DOHH2 (cell line): ENCODE measurements around the gene FAM234A.

Experiments
- EZH2phosphoT487 ChIP-seq: fragments of 200-600 bp; sonication (generic); IDR thresholded peaks from 2 replicates; pipeline ENCODE4 v1.6.1; 2017; ENCODE audit warnings: borderline replicate concordance, mild to moderate bottlenecking, antibody characterized with exemption, low read length, moderate library complexity, mixed read lengths
- TF ChIP-seq, protein P1 (sequence below): fragments of 200-600 bp; sonication (generic); IDR thresholded peaks from one replicate; pipeline ENCODE4 v1.5.1; 2014; ENCODE audit warnings: antibody characterized with exemption, mild to moderate bottlenecking, low read depth, low read length; ENCODE audit not compliant: poor library complexity, severe bottlenecking

- TF ChIP-seq, protein P1, sequence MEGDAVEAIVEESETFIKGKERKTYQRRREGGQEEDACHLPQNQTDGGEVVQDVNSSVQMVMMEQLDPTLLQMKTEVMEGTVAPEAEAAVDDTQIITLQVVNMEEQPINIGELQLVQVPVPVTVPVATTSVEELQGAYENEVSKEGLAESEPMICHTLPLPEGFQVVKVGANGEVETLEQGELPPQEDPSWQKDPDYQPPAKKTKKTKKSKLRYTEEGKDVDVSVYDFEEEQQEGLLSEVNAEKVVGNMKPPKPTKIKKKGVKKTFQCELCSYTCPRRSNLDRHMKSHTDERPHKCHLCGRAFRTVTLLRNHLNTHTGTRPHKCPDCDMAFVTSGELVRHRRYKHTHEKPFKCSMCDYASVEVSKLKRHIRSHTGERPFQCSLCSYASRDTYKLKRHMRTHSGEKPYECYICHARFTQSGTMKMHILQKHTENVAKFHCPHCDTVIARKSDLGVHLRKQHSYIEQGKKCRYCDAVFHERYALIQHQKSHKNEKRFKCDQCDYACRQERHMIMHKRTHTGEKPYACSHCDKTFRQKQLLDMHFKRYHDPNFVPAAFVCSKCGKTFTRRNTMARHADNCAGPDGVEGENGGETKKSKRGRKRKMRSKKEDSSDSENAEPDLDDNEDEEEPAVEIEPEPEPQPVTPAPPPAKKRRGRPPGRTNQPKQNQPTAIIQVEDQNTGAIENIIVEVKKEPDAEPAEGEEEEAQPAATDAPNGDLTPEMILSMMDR: no peak
- TF ChIP-seq EZH2phosphoT487: no peak
Measured at GRCh38 chr16:291539-291938, 56.9 kb downstream of the FAM234A start.
